DMS 273 (cell line): ENCODE measurements around the gene CDK12.
"Not testable (repeated sequence)": the region's sequence is repeated elsewhere in the genome, so short reads cannot be mapped to it uniquely, and the experiment has no call there.

ENCODE experiments used
- DNase-seq: peaks from one replicate; lab custom pipeline; 2025; ENCODE audit not compliant: unreplicated experiment; lab: John Stamatoyannopoulos, UW

CDK12 gene

DNA sequence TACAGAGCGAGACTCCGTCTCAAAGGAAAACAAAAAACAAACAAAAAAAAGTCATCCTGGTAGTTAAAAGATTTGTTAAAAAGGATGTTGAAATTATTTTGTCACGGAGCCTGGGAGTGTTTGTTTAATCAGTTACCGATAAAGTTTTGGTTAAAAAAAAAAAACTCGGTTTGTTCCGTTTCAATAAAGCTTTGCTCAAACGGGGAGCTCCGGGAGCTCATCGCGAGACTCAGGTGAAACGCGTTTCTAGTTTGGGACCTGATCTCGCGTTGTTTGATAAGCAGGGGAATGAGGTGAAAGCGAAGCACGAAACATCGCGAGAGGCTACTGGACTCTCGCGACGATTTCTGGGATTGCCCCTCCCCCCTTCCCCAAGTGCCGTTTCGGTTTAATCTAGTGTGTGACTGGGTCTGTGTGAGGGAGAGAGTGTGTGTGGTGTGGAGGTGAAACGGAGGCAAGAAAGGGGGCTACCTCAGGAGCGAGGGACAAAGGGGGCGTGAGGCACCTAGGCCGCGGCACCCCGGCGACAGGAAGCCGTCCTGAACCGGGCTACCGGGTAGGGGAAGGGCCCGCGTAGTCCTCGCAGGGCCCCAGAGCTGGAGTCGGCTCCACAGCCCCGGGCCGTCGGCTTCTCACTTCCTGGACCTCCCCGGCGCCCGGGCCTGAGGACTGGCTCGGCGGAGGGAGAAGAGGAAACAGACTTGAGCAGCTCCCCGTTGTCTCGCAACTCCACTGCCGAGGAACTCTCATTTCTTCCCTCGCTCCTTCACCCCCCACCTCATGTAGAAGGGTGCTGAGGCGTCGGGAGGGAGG lies at the start of gene CDK12:
TSS of gene CDK12 (plus strand) at position 374 of the 813 bp plus-strand sequence. CDS start 586 bp downstream, outside the sequence.
- peak; percentile 100 for DNase-seq

DNA sequence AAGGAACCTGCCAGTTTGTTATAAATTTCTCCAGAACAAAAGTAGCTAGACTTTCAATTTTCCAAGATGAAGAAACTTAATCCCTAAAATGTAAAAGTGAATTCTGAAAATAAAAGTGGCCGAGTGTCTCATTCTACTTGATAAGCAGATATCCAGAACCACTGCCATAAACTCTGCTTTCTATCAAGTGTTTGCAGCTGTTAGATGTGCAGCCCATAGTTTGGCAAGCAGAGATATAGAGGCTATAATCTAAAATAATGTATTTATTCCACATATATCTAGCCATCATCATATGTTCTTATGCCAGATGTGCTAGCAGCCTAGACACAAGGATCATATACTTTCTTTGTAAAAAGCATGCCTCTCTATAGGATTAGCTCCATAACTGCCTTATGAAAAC lies 45.1 kb upstream of the CDK12 start:
- no peak for DNase-seq

DNA sequence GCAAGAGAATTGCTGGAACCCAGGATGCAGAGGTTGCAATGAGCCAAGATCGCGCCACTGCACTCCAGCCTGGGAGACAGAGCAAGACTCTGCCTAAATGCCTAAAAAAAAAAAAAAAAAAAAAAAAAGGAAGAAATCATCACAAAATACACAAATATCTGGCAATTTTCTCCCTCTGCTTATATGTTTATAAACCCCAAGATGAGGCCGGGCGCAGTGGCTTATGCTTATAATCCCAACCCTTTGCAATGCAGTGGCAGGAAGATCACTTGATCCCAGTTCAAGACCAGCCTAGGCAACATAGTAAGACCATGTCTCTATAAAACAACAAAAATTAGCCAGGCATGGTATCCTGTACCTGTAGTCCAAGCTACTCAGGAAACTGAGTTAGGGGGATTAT lies 31.7 kb upstream of the CDK12 start:
- no peak for DNase-seq

DNA sequence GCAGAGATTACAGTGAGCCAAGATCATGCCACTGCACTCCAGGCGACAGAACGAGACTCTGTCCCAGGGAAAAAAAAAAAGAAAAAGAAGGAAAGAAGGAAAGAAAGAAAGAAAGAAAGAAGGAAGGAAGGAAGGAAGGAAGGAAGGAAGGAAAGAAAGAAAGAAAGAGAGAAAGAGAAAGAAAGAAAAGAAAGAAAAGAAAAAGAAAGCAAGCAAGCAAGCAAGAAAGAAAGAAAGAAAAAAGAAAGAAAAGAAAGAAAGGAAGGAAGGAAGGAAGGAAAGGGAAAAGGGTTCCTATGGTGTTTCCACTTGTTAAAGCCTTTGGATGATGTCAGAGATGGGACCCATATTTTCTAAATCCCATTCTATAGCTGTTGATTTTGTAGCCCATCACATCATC lies 21.4 kb upstream of the CDK12 start:
- not testable (repeated sequence) for DNase-seq

DNA sequence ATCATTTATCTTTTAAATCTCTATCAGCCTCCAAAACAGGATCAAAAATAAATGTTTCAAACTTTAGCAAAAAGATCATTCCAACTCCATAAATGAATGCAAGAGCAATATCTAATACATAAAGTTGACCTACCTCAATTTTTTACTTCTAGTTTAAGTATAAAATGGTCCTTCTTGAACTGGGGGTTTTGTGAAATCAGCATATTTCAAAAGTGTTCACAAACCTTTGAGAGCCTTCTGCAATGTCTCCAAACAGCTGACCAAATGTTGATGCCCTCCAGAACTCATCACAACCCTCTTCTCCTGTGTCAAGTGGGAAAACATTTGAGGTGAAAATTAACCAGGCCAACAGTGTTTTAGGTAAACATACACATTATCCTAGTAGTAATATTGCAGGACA lies 18.0 kb upstream of the CDK12 start:
- no peak for DNase-seq

DNA sequence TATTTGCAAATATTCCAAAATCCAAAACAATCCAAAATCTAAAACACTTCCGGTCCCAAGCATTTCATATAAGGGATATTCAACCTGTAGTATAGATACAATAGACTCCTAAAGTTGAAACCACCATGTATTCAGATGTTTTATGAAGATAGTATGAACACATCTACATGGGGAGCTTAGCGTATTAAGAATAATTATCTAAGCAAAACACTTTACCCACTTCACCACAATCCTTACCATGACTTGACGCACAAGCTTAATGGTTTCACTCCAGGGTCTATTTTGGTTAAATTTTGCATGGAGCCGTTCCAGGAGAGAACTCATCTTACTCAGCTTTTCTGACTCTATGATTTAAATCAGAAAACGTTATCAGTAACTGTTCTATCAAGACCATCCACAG lies 13.7 kb upstream of the CDK12 start:
- DNase-seq = no peak

DNA sequence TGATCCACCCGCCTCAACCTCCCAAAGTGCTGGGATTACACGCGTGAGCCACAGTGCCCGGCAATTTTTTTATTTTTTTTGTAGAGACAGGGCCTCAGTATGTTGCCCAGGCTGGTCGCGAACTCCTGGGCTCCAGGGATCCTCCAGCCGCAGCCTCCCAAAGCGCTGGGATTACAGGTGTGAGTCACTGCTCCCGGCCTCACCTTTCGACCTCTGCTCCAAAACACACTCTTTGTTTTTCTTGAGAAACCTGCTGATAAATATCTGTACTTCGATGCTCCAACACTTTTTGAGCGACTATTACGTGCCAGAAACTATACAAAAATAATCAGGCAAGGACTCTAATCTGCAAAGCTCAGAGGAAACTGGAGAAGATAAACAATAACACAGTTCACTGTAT lies 11.2 kb upstream of the CDK12 start:
- DNase-seq = no peak

DNA sequence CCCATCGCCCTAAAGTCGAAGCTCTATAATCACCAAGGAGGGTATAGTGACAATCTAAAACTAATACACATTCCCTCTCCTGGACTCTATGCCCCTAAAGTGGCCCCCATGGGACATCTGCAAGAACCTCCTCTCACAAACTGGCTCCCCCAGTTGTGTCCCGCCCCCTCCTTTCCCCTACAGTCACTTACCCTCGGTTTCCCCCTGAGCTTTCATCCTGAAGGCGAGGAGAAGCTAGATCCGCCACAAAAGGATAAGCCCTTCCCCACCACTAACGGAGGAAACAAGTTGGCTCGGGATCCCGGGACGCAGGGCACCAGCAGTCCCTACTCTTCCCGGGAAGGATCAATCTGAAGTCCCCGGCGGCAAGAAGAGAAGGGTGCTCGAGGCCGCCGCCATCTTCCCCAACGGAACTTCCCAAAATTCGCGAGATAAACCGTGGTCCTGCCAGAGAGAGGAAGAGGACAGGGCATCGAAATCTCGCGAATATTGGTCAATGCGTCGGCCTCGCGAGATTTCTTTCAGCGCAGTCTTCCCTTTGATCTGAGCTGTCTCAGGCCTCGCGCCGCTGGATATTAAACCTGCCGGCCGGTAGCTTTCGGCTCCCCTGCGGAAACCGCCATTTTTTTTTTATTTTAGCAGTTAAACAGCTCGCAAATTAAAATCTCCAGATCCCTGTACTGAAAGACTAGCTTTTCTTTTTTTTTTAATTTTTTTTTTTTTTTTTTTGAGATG lies 10.3 kb upstream of the CDK12 start, which contains the start of gene MED1:
TSS of gene MED1 (minus strand) at position 417 of the 735 bp plus-strand sequence. CDS start at position 216, 201 bp downstream.
- peak; percentile 100 for DNase-seq

DNA sequence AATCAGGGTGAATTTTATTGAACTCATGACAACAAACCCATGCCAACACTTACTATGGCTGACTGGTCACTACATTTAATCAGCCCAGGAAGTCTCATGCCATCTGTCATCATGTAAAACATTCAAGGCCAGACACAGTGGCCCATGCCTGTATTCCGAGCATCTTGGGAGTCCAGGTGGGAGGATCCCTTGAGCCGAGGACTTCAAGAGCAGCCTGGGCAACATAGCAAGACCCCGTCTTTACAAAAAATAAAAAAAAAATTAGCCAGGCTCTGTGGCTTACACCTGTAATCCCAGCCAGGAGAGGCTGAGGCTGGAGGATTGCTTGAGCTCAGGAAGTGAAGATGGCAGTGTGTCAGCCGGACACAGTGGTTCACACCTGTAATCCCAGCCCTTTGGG lies 5.4 kb upstream of the CDK12 start:
- DNase-seq = peak; percentile 12

DNA sequence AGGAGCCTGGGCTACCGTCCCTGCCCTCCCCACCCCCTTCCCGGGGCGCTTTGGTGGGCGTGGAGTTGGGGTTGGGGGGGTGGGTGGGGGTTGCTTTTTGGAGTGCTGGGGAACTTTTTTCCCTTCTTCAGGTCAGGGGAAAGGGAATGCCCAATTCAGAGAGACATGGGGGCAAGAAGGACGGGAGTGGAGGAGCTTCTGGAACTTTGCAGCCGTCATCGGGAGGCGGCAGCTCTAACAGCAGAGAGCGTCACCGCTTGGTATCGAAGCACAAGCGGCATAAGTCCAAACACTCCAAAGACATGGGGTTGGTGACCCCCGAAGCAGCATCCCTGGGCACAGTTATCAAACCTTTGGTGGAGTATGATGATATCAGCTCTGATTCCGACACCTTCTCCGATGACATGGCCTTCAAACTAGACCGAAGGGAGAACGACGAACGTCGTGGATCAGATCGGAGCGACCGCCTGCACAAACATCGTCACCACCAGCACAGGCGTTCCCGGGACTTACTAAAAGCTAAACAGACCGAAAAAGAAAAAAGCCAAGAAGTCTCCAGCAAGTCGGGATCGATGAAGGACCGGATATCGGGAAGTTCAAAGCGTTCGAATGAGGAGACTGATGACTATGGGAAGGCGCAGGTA lies 762 bp downstream of the CDK12 start:
- DNase-seq = peak; percentile 80

DNA sequence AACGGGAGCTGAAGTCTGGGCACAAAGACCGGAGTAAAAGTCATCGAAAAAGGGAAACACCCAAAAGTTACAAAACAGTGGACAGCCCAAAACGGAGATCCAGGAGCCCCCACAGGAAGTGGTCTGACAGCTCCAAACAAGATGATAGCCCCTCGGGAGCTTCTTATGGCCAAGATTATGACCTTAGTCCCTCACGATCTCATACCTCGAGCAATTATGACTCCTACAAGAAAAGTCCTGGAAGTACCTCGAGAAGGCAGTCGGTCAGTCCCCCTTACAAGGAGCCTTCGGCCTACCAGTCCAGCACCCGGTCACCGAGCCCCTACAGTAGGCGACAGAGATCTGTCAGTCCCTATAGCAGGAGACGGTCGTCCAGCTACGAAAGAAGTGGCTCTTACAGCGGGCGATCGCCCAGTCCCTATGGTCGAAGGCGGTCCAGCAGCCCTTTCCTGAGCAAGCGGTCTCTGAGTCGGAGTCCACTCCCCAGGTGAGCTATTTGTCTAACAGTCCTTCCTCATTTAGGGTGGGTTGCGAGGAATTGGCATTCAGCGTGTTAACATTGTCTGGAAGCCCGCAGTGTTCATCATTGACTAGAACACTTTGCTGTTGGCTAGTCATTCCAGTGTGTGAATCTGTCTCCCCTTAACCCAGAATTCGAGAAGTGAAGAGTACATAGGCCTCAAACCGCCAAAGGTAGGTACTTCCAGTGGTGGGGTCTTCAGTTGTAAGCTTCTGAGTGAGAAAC lies 1.5 kb downstream of the CDK12 start:
- DNase-seq = peak; percentile 39

DNA sequence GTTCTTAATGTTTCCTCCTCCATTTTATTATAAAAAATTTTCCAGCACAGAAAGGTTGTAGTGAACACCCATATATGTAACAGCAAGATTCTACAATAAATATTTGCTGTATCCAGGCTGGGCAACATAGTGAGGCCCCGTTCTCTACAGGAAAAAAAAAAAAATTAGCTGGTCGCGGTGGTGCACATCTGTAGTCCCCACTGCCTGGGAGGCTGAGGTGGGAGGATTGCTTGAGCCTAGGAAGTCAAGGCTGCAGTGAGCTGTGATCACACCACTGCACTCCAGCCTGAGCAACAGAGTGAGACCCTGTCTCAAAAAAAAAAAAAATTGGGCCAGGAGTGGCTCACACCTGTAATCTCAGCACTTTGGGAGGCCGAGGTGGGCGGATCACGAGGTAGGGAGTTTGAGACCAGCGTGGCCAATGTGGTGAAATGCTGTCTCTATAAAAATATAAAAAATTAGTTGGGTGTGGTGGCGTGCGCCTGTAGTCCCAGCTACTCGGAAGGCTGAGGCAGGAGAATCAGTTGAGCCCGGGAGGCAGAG lies 3.4 kb downstream of the CDK12 start:
- not testable (repeated sequence) for DNase-seq

DNA sequence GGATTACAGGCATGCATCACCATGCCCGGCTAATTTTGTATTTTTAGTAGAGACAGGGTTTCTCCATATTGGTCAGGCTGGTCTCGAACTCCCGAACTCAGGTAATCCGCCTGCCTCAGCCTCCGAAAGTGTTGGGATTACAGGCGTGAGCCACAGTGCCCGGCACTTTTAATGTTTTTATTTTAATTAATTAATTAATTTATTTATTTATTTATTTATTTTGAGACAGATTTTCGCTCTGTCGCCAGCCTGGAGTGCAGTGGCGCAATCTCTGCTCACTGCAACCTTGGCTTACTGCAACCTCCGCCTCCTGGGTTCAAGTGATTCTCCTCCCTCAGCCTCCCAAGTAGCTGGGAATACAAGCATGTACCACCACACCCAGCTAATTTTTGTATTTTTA lies 7.3 kb downstream of the CDK12 start:
- not testable (repeated sequence) for DNase-seq

DNA sequence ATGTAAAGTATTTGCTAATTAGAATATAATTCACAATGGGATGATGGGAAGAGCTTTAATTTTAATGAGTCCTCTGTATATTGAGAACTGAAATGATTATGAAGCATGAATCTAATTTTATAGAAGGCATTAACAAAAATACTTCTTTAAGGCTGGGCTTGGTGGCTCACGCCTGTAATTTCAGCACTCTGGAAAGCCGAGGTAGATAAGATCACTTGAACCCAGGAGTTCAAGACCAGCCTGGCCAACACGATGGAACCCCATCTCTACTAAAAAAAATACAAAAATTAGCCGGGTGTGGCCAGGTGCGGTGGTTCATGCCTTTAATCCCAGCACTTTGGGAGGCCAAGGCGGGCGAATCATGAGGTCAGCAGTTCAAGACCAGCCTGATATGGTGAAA lies 12.0 kb downstream of the CDK12 start:
- no peak for DNase-seq

DNA sequence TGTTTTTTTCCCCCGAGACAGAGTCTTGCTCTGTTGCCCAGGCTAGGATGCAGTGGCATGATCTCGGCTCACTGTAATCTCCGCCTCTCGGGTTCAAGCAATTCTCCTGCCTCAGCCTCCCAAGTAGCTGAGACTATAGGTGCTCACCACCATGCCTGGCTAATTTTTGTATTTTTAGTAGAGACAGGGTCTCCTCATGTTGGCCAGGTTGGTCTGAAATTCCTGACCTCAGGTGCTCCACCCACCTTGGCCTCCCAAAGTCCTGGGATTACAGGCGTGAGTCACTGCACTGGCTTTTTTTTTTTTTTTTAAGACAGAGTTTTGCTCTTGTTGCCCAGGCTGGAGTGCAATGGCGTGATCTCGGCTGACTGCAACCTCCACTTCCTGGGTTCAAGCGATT lies 18.3 kb downstream of the CDK12 start:
- DNase-seq = not testable (repeated sequence)

DNA sequence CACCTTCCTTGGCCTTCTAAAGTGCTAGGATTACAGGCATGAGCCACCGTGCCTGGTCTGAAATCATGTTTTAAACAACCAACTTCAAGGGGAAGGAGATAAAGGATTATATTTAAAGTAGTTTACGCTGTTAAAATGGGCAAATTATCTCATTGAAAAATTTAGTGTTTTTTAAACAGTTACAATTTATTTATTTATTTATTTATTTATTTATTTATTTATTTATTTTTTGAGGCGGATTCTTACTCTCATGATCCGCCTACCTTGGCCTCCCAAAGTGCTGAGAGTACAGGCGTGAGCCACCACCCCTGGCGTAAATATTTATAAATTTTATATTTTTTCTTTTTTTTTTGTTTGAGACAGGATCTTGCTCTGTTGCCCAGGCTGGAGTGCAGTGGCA lies 22.2 kb downstream of the CDK12 start:
- no peak for DNase-seq

DNA sequence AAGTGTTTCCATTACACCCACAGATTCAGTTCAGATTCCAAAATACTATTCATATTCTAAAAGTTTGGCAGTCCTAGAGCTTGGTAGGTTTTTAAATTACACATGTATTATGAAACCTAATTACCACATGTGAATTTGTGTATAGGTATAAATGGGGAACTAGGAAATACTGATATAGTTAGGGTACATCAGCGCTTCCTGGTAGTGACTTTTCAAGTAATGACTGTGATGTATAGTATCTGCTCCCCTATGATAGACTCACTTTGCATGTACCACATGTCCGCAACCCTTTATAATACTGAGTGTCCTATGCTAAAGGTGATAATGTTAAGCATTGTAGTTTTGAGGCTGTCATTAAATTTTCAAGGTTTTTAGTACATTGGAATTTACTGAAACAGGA lies 22.9 kb downstream of the CDK12 start:
- no peak for DNase-seq

DNA sequence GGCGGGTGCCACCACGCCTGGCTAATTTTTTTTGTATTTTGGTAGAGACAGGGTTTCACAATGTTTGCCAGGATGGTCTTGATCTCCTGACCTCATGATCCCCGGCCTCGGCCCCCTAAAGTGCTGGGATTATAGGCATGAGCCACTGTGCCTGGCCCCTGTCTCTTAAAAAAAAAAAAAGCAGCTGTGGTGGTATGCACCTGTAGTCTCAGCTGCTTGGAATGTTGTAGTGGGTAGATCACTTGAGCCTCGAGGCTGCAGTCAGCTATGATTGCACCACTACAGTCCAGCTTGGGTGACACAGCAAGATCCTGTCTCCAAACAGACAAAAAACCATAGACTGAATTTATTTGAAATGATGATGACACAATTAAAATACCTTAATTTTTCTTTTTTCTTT lies 24.3 kb downstream of the CDK12 start:
- no peak for DNase-seq

DNA sequence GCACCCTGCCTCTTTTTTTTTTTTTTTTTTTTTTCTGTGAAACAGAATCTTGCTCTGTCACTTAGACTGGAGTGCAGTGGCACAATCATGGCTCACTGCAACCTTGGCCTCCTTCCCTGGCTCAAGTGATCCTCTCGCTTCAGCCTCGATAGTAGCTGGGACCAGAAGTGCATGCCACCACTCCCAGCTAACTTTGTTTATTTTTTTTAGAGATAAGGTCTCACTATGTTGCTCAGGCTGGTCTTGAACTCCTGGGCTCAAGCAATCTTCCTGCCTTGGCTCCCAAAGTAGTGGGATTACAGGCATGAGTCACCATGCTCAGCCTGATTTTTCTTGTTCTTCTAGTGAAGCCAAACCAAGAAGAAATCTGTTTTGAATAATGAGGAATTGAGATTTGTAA lies 25.0 kb downstream of the CDK12 start:
- no peak for DNase-seq

DNA sequence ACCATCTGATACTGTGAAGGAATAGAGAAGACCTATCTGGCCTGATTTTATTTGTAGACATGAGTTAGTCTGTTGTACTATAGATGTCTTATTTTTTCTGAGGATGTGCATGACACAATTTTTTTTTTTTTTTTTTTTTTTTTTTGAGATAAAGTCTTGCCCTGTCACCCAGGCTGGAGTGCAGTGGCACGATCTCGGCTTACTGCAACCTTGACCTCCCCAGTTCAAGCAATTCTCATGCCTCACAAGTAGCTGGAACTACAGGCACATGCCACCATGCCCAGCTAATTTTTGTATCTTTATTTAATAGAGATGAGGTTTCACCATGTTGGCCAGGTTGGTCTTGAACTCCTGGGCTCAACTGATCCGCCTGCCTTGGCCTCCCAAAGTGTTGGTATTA lies 26.2 kb downstream of the CDK12 start:
- not testable (repeated sequence) for DNase-seq

DNA sequence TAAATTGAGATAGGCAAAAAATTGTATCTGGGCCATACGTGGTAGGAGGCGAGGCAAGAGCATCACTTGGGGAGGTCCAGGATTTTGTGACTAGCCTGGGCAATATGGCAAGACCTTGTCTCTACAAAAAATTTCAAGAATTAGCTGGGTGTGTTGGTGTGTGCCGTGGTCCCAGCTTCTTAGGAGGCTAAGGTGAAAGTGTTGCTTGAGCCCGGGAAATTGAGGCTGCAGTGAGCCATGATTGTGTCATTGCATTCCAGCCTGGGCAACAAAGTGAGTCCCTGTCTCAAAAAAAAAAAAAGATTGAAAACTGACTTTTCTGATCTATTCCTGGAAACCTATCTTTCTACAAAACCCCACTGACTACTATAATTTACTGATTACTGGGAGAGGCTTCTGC lies 26.7 kb downstream of the CDK12 start:
- no peak for DNase-seq
